ENCODE data around the gene CRHR1.

Gene CRHR1

GRCh38 chr17:45771271-45771959, 12.7 kb upstream of the CRHR1 start:
- H3K9ac ChIP-seq (ENCODE audit: low read length) = no peak overlapping the region

GRCh38 chr17:45775148-45775547, 9.0 kb upstream of the CRHR1 start:
- Histone ChIP-seq H3K9me3 (replicated peaks; ENCODE audit: insufficient read depth, low read length) (no peaks in the 10 kb centered on the region), H3K4me2 (ENCODE audit: low read depth, low read length) (no peak overlapping the region), H3F3A (ENCODE audit: insufficient read depth, low read length) (no peaks in the 10 kb centered on the region), H3K9me2 (replicated peaks; ENCODE audit: insufficient read depth, low read length) (no peaks in the 10 kb centered on the region), H3K27ac (ENCODE audit: low read length) (no peak overlapping the region), H3K9ac (ENCODE audit: low read length) (no peak overlapping the region), H3K79me2 (ENCODE audit: low read length) (no peaks in the 10 kb centered on the region), H3K4me1 (ENCODE audit: low read length) (no peaks in the 10 kb centered on the region), H3K4me3 (ENCODE audit: low read length) (no peak overlapping the region), H2AFZ (ENCODE audit: low read length) (no peak overlapping the region), H4K20me1 (ENCODE audit: insufficient read depth, low read length) (no peaks in the 10 kb centered on the region), H3K27me3 (replicated peaks; ENCODE audit: insufficient read depth, low read length) (peaks cover 84% of the 10 kb centered on the region), H3K36me3 (replicated peaks; ENCODE audit: insufficient read depth, low read length) (no peaks in the 10 kb centered on the region)
- DNase-seq = no peak
- TF ChIP-seq CTCF (IDR thresholded peaks at IDR 0.05; ENCODE audit: low read length) = no peak
- TF ChIP-seq EZH2phosphoT487 (IDR thresholded peaks at IDR 0.05; ENCODE audit: low read length) = no peak
- TF ChIP-seq EZH2 (optimal IDR thresholded peaks at IDR 0.05; ENCODE audit: low read depth, low read length) = no peak

More at GRCh38 chr17:45771271-45771959, 12.7 kb upstream of the CRHR1 start:
- Histone ChIP-seq H3F3A (ENCODE audit: insufficient read depth, low read length) (no peaks in the 10 kb centered on the region), H3K9me3 (replicated peaks; ENCODE audit: insufficient read depth, low read length) (no peaks in the 10 kb centered on the region), H2AFZ (ENCODE audit: low read length) (no peak overlapping the region), H3K4me1 (ENCODE audit: low read length) (no peaks in the 10 kb centered on the region), H3K27ac (ENCODE audit: low read length) (no peak overlapping the region), H3K9me2 (replicated peaks; ENCODE audit: insufficient read depth, low read length) (no peaks in the 10 kb centered on the region), H3K36me3 (replicated peaks; ENCODE audit: insufficient read depth, low read length) (no peaks in the 10 kb centered on the region), H4K20me1 (ENCODE audit: insufficient read depth, low read length) (no peaks in the 10 kb centered on the region), H3K4me3 (ENCODE audit: low read length) (no peak overlapping the region), H3K27me3 (replicated peaks; ENCODE audit: insufficient read depth, low read length) (peaks cover 89% of the 10 kb centered on the region), H3K4me2 (ENCODE audit: low read depth, low read length) (no peak overlapping the region), H3K79me2 (ENCODE audit: low read length) (no peaks in the 10 kb centered on the region)
- TF ChIP-seq CTCF (IDR thresholded peaks at IDR 0.05; ENCODE audit: low read length) (no peak), EZH2phosphoT487 (IDR thresholded peaks at IDR 0.05; ENCODE audit: low read length) (no peak), EZH2 (optimal IDR thresholded peaks at IDR 0.05; ENCODE audit: low read depth, low read length) (no peak)
- no peak for DNase-seq

GRCh38 chr17:45775576-45776011, 8.5 kb upstream of the CRHR1 start:
- Histone ChIP-seq H3K9me2 (replicated peaks; ENCODE audit: insufficient read depth, low read length) (no peaks in the 10 kb centered on the region), H3K27ac (ENCODE audit: low read length) (no peak overlapping the region), H3K79me2 (ENCODE audit: low read length) (no peaks in the 10 kb centered on the region), H3K9me3 (replicated peaks; ENCODE audit: insufficient read depth, low read length) (no peaks in the 10 kb centered on the region), H3K4me2 (ENCODE audit: low read depth, low read length) (no peak overlapping the region), H3K27me3 (replicated peaks; ENCODE audit: insufficient read depth, low read length) (peaks cover 79% of the 10 kb centered on the region), H3K4me1 (ENCODE audit: low read length) (no peaks in the 10 kb centered on the region), H3K36me3 (replicated peaks; ENCODE audit: insufficient read depth, low read length) (no peaks in the 10 kb centered on the region), H3F3A (ENCODE audit: insufficient read depth, low read length) (no peaks in the 10 kb centered on the region), H2AFZ (ENCODE audit: low read length) (no peak overlapping the region), H3K4me3 (ENCODE audit: low read length) (no peak overlapping the region), H3K9ac (ENCODE audit: low read length) (no peak overlapping the region), H4K20me1 (ENCODE audit: insufficient read depth, low read length) (no peaks in the 10 kb centered on the region)
- no peak for TF ChIP-seq EZH2phosphoT487 (IDR thresholded peaks at IDR 0.05; ENCODE audit: low read length)
- TF ChIP-seq CTCF (IDR thresholded peaks at IDR 0.05; ENCODE audit: low read length) = no peak
- TF ChIP-seq EZH2 (optimal IDR thresholded peaks at IDR 0.05; ENCODE audit: low read depth, low read length) = no peak
- no peak for DNase-seq
